ENCODE measurements around the gene DOCK6.

DNA sequence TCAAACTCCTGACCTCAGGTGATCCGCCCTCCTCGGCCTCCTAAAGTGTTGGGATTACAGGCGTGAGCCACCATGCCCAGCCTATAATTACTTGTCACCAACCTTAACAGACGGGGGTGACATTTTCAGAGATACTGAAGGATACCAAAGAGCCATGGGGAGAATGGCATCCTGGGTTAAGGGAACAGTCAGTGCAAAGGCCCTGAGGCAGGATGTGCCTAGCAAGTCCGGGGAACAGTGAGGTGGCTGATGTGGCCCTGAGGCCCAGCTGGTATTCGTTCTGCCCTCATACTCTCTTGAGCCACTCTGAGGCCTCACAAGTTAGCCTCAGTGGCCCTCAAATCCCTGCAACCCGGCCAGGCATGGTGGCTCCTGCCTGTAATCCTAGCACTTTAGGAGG lies 37.9 kb downstream of the DOCK6 start:
- TF ChIP-seq, protein P1, sequence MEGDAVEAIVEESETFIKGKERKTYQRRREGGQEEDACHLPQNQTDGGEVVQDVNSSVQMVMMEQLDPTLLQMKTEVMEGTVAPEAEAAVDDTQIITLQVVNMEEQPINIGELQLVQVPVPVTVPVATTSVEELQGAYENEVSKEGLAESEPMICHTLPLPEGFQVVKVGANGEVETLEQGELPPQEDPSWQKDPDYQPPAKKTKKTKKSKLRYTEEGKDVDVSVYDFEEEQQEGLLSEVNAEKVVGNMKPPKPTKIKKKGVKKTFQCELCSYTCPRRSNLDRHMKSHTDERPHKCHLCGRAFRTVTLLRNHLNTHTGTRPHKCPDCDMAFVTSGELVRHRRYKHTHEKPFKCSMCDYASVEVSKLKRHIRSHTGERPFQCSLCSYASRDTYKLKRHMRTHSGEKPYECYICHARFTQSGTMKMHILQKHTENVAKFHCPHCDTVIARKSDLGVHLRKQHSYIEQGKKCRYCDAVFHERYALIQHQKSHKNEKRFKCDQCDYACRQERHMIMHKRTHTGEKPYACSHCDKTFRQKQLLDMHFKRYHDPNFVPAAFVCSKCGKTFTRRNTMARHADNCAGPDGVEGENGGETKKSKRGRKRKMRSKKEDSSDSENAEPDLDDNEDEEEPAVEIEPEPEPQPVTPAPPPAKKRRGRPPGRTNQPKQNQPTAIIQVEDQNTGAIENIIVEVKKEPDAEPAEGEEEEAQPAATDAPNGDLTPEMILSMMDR (IDR thresholded peaks at IDR 0.05), result no peak
- TF ChIP-seq POLR2A (IDR thresholded peaks at IDR 0.05), result no peak
